B cell (primary cell): ENCODE results near the gene RFX3.

Experiments used
- CTCF ChIP-seq: fragments of 200-600 bp; IDR thresholded peaks from one replicate; pipeline ENCODE4 v1.8.0; 2022; ENCODE audit warnings: antibody characterized with exemption, mild to moderate bottlenecking
- EZH2 ChIP-seq: IDR thresholded peaks from 2 replicates; pipeline ENCODE4 v1.6.1; 2012; ENCODE audit warnings: borderline replicate concordance, low read depth, mild to moderate bottlenecking, moderate library complexity, low read length; ENCODE audit not compliant: insufficient read depth, poor library complexity, severe bottlenecking

DNA sequence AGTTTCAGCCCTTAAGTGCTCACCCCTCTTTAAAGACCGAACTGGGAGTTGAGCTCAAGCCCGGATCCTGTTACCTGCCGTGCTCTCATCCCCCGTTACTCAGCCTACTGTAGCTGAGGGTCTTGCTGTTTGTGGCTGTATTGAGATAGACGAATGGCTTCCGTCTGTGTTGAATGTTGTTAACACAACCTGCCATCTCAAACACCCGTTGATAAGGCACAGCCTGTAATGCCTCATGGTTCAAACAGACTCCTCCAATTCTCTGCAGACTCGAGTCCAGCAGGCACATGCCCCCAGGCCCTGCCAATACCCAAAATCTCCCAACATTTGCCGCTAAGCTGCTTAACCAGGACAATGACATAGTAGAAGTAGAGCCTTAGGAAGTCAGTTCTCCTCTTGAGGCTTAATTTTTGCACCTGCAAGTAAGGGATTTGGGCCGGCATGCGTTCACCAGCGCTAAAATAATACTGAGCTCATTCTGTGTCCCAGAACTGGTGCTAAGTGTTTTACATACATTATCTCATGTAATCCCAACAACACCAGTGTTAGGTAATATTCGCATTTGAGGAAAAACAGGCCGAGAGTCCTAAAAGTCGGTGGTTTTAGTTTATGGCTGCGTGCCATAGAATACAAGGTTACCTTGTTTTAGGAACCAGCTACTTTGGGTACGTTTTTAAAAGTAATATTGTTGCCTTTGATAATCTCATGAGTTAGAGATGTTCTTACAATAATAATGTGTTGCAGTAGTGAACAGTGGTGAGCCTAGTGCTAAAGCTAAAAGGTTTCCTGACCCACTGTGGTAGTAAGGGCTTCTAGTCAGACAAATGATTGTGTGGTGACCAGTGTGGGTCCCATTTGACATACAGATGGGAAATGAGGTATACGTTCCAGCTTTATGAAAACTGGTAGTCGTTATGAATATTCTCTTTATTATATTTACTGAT is 1.5 kb upstream of the RFX3 start:
- TF ChIP-seq CTCF (no peak), EZH2 (no peak)
